SK-N-MC (cell line): Measurements from ENCODE around the gene S100A1.

ENCODE experiments used
- EZH2 ChIP-seq: fragments of 200-600 bp; sonication (generic); IDR thresholded peaks from one replicate; pipeline ENCODE4 v1.6.1; 2017; ENCODE audit warnings: antibody characterized with exemption
- FOXP2 ChIP-seq: optimal IDR thresholded peaks from 2 replicates; pipeline ENCODE3; 2011; ENCODE audit warnings: mild to moderate bottlenecking, moderate library complexity; ENCODE audit not compliant: insufficient read depth; ENCODE audit errors: extremely low read length, control extremely low read depth
- POLR2AphosphoS5 ChIP-seq: IDR thresholded peaks from 2 replicates; pipeline ENCODE4 v1.6.1; 2012; ENCODE audit warnings: mild to moderate bottlenecking, low read depth, low read length, borderline replicate concordance

- TF ChIP-seq EZH2 (no peak), POLR2AphosphoS5 (no peak), FOXP2 (no peak)
These were observed 24.7 kb downstream of the S100A1 start for GRCh38 chr1:153652805-153653500.
